Neutrophil (primary cell): Measurements from ENCODE around the gene TNFSF10.

Source experiments
- H3K27ac ChIP-seq: fragments of 200-600 bp; sonication (generic); 2 replicates; pipeline ENCODE4 v1.5.1; 2016; ENCODE audit warnings: mild to moderate bottlenecking, moderate library complexity
- H3K27me3 ChIP-seq: fragments of 200-600 bp; sonication (generic); 2 replicates; pipeline ENCODE4 v1.6.0; 2016; ENCODE audit warnings: mild to moderate bottlenecking
- H3K36me3 ChIP-seq: fragments of 200-600 bp; sonication (generic); 2 replicates; pipeline ENCODE4 v1.5.1; 2017
- H3K4me1 ChIP-seq, 2 experiments: fragments of 200-600 bp in 1 of 2; sonication (generic) in 1 of 2; 1 replicate in 1 of 2; 2 replicates in 1 of 2; pipeline versions ENCODE4 v1.5.1 to v1.6.1; 2013 to 2016; ENCODE audit warnings: low read depth in 1 of 2, low read length in 1 of 2, mild to moderate bottlenecking in 1 of 2, moderate library complexity in 1 of 2; ENCODE audit not compliant: control insufficient read depth in 1 of 2, insufficient read depth in 1 of 2
- H3K4me3 ChIP-seq, 2 experiments: fragments of 200-600 bp in 1 of 2; sonication (generic) in 1 of 2; 1 replicate in 1 of 2; 2 replicates in 1 of 2; pipeline ENCODE4 v1.5.1; 2013 to 2016; ENCODE audit warnings: low read depth in 1 of 2, low read length in 1 of 2, mild to moderate bottlenecking in 1 of 2, moderate library complexity in 1 of 2
- H3K9me3 ChIP-seq: fragments of 200-600 bp; sonication (generic); 2 replicates; pipeline ENCODE4 v1.5.1; 2016
- CTCF ChIP-seq: fragments of 200-600 bp; sonication (generic); IDR thresholded peaks from 2 replicates; pipeline ENCODE4 v1.5.1; 2016; ENCODE audit warnings: antibody characterized with exemption

The TNFSF10 gene

DNA sequence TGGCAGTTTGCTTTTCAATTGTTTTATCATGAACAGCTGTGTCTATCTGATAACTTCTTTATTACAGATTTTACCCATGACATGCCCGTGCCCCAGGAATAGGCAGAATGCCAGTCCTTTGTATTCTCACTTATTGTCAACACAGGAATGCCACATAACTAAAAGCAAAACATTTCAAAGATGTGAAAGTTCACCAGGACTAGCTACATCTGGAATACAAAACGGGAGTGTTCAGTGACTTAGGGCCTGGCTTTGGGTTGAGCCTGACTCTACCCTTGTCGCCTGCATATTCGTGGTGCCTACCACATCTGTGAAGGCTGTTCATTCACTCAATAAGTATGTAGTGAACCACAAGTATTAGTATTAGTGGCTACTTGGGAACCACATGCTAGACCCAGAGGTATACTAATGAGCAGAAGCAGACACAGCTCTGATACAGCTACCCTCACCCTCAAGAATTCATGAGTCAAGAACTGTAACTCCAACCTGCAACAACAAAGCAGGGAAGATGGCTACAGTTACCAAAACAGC, 2.9 kb downstream of the TNFSF10 start:
- no peak for TF ChIP-seq CTCF
- no peaks in the 10 kb centered on the region for H3K27me3 ChIP-seq
- H3K9me3 ChIP-seq = no peaks in the 10 kb centered on the region
- H3K4me3 ChIP-seq = peak overlapping the region; percentile 77 to 92
- peaks cover 70 to 73% of the 10 kb centered on the region in 2 experiments for H3K4me1 ChIP-seq
- H3K27ac ChIP-seq = peak overlapping the region; percentile 88
- peaks cover 33% of the 10 kb centered on the region for H3K36me3 ChIP-seq

GRCh38 chr3:172519740-172520139, 3.5 kb downstream of the TNFSF10 start:
- H3K9me3 ChIP-seq = no peaks in the 10 kb centered on the region
- peak overlapping the region; percentile 88 for H3K27ac ChIP-seq
- no peak for TF ChIP-seq CTCF
- H3K36me3 ChIP-seq = peaks cover 34% of the 10 kb centered on the region
- peaks cover 74 to 75% of the 10 kb centered on the region in 2 experiments for H3K4me1 ChIP-seq
- H3K27me3 ChIP-seq = no peaks in the 10 kb centered on the region
- peak overlapping the region; percentile 77 to 92 for H3K4me3 ChIP-seq

GRCh38 chr3:172518929-172519640, 4.1 kb downstream of the TNFSF10 start:
- Histone ChIP-seq H3K4me1 (peaks cover 74 to 75% of the 10 kb centered on the region in 2 experiments), H3K36me3 (peaks cover 41% of the 10 kb centered on the region), H3K9me3 (no peaks in the 10 kb centered on the region), H3K27me3 (no peaks in the 10 kb centered on the region), H3K27ac (peak overlapping the region; percentile 88), H3K4me3 (peak overlapping the region; percentile 77 to 92)
- no peak for TF ChIP-seq CTCF

GRCh38 chr3:172517859-172518466, 5.3 kb downstream of the TNFSF10 start:
- no peak for TF ChIP-seq CTCF
- Histone ChIP-seq H3K36me3 (peaks cover 52% of the 10 kb centered on the region), H3K9me3 (no peaks in the 10 kb centered on the region), H3K27me3 (no peaks in the 10 kb centered on the region), H3K4me1 (peaks cover 78 to 79% of the 10 kb centered on the region in 2 experiments), H3K4me3 (peak overlapping the region in 1 of 2 experiments; percentile 35), H3K27ac (peak overlapping the region; percentile 88)

DNA sequence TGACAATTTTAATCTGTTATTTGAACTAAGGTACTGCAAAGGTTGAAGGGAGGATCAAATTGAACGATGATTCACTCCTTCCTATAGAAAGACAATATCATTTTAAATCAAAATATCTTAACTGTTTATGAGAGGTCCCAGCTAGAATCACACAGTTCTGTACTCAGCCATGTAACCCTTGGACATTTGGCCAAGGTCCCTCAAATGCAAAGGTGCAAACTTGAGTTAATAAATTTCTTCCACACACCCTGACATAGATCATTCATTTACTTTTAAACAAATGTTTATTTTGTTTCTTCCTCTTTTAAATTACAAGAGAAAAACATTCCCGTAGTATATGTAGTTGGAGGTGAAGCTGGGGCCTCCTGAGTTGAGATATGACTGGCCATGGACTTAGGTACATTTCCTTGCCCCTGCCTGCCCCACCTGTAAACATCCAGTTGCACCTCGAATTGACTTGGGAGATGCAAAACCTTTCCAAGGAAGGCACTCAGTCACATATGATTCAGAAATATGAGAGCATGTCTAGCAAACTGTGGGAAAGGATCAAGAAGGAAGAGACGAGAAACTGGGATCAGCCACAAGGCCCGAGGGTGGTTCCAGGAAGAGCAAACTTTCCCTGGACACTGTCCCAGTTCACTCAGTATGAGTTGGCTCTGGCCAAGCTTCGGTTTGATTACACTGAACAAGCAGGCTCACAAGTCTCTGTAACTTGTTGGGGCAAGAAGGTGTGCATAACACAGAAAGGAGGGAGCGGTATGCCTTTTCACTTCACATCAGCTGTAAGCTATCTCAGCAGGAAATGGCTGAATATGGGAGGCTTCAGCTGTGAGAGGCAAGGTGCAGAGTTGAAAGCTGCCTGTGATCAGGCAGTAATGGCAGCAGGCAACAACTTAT, 6.7 kb downstream of the TNFSF10 start:
- Histone ChIP-seq H3K27ac (peak overlapping the region; percentile 88), H3K36me3 (peaks cover 60% of the 10 kb centered on the region), H3K27me3 (no peaks in the 10 kb centered on the region), H3K4me1 (peaks cover 92 to 93% of the 10 kb centered on the region in 2 experiments), H3K9me3 (no peaks in the 10 kb centered on the region), H3K4me3 (peak overlapping the region; percentile 7 to 12)
- TF ChIP-seq CTCF = no peak
